Effector CD8-positive, alpha-beta T cell (primary cell): ENCODE measurements around the gene DNAI7.

ENCODE experiments used
- DNase-seq: peaks from one replicate; lab custom pipeline; 2025; lab: John Stamatoyannopoulos, UW

Gene DNAI7

DNA sequence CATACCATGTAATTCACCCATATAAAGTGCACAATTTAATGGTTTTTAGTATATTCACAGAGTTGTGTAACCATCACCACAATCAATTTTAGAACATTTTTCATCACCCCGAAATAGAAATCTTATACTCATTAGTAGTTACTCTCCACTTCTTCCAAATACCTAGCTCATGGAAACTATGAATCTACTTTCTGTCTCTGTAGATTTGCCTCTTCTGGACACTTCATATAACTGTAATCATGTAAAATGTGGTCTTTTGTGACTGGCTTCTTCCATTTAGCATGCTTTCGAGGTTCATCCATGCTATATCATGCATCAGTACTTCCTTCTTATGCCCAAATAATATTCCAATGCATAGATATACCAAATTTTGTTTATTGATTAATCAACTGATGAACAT is 10.8 kb downstream of the DNAI7 start:
- DNase-seq = no peak

DNA sequence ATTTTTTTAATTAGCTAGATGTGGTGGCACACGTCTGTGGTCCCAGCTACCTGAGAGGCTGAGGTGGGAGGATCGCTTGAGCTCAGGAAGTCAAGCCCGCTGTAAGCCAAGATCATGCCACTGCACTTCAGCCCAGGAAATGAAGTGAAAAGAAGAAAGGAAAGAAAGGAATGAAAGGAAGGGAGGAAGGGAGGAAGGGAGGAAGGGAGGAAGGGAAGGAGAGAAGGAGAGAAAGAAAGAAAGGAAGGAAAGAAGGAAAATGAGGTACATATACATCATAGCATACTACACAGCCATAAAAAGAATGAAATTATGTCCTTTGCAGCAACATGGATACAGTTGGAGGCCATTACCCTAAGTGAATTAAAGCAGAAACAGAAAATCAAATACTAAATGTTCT is 12.2 kb downstream of the DNAI7 start:
- no peak for DNase-seq

DNA sequence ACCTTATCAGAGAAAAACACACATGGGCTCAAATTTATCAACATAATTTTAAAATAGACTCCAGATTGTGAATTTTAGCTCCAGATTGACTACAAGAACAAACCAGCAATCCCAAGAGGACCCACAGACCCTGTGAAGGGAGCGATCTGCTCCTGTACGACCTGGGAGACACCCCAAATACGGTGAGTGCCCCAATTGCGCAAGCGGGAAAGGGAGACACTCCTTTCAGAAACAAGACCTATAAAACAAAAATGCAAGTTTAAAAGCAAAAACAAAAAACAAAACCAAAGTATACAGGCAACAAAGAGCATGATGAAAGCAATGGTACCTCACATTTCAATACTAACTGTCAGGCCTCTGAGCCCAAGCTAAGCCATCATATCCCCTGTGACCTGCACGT is 32.1 kb downstream of the DNAI7 start:
- no peak for DNase-seq

DNA sequence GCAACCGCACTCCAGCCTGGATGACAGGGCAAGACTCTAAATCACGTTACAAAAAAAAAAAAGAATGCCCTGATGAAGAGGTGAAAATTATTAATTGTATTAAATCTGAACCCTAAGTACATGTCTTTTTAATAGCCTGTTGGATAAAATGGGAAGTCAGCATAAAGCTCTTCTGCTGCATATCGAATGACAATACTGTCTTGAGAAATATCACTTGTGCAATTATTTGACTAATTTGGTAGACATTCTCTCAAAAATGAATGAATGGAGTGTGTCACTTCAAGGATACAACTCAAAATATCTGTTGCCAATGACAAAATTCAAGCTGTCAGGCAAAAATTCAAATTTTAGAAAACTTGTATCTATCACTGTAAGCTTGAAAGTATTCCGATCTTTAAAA is 38.9 kb downstream of the DNAI7 start:
- no peak for DNase-seq

DNA sequence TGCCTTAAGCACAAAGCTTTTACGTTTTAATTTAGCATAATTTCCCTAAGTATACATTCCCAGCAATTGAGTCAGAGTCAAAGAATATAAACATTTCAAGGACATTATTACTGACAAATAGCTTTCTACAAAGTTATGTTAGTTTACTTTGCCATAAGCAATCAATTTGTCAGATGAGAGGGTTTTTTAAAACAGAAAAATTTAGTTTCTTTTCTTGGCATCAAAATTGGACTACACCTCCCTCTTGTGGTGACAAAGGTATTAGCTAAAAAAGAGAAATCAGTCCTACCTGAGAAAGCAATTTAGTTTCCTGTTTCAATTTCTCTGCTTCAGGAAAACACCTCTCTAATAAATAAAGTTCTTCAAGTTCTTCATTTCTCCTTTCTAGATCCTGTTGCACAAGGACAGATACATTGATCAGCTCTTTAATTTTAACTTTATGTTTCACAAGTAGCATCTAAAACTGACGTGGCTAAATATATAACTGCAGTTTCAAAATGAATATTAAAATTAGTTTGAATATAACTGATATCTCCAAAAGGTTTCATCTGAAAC is 39.9 kb downstream of the DNAI7 start:
- DNase-seq = no peak

DNA sequence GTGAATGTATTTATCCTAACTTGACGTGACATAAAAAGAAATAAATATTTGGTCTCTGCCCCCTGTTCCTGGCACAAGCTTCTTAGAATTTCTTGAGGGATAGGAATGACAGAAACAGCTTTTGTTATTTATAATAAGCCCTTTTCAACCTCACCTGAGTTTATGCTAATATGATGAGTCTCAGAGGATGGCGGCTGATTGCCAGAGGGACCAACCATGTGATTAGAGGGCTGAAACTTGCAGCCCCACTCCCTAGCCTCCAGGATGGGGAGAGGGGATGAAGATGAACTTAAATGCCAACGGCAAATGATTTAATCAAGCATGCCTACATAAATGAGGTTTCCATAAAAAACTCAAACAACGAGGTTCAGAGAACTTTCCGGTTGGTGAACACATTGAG is 42.9 kb downstream of the DNAI7 start:
- no peak for DNase-seq

DNA sequence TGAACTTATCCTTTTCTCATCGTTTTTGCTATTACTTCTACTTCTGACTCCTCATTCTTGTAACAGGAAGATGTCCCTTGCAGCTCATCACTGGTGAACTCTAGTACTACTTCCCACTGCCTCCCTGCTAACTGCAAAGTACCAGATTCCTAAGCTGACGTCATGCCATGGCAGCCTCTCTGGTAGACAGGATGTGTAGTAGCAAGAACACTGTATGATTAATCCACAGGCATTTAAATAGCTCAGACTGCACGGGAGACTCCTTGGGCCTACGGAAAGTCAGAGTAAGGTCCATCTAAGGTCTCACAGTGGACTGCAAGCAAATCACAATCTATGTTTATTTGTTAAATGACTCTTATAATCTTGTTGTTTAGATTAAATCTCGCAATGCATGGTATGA is 43.5 kb downstream of the DNAI7 start:
- no peak for DNase-seq

DNA sequence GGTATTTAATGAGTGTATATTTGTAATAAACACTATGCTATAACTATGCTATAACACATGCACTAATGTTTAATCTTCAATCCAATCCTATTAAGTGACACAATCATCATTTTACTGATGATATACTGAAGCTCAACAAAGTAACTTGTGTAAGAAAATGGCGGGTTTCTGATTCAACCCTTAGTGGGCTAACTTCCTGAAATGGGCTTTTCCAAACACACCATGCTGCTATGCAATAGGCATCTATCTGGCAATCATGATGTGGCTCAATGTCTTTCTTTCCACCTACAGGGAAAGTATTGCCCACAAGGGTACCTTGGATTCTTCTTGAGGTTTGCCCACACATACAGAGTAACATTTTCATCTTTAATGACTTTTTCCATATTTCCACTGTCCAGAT is 48.3 kb downstream of the DNAI7 start:
- DNase-seq = no peak

DNA sequence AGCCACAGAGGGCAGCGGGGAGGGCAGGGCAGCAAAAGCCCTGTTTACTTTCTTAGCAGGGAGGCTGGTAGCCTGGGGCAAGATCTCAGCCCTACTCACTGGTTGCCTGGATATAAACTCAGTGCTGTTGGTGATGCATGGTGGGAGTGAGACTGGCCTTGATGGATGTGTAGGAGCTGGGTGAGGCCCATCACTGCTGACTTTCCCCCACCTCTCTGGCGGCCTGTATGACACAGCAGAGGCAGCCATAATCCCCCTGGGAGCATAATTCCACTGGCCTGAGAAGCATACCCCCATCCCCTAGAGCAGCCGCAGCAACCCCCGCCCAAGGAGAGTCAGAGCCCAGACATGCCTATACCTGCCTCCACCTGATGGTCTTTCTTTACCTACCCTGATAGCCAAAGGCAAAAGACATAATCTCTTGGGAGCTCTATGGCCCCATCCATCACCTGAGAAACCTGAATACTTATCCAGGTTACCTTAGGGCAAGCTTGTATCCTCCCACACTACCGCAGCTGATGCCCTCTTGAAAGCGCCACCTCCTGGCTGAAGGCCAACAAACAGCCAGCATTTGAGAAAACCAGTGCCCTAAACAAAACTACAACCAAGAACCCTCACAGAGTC is 59.3 kb downstream of the DNAI7 start:
- DNase-seq = no peak

DNA sequence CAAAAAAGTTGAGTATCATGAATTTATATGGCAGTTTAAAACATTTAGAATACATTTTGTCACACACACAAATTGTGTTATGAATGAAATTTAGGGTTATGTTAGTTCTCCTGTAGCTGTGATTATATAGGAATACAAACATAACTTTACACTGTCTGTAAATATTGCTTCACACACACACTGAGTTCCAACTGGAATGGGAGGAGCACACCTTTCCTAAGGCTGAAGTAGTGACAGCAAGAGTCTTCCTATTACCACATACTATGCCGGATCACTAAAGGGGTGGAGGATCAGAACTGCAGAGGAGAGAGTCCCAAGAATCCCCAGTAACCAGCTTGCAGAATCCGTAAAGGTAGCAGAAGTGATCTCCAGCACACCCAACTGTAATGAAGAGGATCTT is 63.7 kb downstream of the DNAI7 start:
- DNase-seq = no peak

DNA sequence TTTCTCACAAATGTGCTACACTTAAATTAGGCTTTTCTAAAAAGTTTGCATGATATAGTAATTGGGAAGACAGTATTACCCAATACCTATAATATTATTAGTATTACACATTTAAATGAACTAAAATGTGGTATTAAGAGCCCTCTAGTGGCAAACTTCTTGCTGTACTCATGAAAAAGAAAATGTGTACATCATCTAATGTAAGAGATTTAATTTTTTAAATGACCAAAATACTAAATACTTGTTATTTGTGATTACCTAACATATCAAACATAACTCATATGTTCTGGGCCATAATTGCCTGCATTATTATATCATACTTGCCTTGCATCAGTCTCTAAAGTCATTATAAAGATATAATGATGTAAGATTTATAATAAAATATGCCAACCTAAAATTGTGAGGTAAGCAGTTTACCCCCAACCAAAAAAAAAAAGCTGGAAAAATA is 64.2 kb downstream of the DNAI7 start:
- no peak for DNase-seq

DNA sequence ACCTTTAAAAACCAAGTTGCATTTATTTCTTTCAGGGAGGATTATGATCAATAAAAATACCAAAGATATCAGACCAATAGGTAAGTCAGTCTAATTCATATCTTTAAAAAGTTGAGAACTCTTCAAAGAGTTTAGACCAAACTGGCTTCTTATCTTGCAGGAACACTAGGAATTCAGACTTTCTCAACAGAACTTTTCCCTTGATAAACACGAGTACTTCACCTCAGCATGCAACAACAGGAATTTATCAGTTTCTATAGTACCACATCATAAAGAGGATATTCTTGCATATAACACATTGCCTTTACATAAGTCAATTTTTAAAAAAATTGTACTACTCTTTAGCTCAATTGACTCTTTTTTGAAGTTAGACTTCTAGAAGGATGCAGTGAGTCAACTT is 68.2 kb downstream of the DNAI7 start:
- no peak for DNase-seq

DNA sequence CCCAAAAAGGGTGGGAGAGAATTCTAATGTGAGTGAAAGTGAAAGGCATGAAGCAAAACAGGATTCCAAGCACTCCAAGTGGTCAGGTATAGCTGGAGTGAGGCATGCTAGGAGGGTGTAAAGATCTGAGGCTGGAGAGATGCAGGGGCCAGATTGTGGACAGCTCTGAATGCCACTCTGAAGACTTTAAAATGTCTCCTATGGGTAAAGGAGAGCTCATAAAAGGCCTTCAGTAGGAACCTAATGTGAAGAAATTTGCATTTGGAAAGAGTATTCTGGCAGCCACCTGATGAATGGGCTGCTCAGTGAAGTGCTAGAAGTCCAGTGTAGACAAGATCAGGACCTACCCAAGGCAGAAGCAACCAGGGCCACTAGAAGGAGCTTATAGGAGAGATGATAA is 68.9 kb downstream of the DNAI7 start:
- DNase-seq = no peak

DNA sequence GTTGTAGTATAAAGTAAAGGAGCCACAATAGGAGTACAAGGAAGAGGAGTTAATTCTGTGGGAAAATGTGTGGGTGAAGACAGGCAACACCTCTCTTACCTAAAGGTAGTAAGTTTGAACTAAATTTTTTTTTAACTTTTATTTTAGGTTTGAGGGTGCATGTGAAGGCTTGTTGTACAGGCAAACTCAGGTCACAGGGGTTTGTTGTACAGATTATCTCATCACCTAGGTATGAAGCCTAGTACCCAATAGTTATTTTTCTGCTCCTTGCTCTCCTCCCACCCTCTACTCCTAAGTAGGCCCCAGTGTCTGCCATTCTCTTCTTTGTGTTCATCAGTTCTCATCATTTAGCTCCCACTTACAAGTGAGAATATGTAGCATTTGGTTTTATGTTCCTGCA is 70.5 kb downstream of the DNAI7 start:
- no peak for DNase-seq

DNA sequence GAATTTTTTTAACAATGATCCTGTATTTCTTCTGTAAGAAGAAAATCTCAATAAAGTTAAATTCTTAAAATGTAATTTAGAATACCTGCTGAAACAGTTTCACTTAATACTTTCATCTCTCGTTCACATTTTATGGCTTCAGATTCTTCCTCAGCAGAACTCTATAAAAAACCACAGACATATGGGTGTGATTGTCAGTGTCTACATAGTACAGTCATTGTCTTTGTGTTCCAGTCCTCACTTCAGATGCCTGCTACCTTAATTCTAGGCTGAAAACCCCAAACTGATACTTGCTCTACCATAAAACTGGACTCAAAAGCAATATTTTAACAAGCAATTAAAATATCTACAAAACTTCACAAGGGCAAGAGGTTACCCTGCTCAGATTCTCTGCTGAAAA is 71.8 kb downstream of the DNAI7 start:
- no peak for DNase-seq

DNA sequence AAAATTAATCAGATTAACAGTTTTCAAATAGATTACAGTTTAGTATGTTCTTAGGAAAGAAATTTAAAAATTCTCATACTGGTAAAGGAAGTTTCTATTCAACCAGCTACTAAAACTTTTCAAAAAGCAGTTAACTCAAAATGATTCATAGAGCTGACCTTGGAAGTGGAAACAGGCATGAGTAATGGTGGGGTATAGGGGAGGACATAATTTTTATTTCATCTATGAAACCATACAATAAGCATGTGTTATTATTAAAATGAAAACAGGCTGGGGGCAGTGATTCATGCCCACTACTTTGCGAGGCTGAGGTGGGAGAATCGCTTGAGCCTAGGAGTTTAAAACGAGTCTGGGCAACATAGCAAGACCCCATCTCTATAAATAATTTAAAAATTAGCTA is 73.0 kb downstream of the DNAI7 start:
- no peak for DNase-seq

DNA sequence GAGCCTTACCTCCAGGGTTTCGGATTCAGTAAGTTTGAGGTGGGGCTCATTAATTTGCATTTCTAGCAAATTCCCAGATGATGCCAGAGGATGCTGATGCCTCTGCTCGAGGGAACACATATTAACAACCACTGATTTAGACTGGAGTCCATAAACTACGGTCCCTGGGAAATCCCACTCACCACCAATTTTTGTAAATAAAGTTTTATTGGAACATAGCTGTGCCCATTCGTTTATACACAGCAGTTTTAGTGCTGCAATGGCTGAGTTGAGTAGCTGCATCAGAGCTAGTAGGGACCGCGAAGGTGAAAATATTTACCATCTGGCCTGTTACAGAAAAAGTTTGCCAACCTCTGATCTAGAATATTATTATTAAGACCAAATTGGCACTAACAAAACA is 73.8 kb downstream of the DNAI7 start:
- no peak for DNase-seq

DNA sequence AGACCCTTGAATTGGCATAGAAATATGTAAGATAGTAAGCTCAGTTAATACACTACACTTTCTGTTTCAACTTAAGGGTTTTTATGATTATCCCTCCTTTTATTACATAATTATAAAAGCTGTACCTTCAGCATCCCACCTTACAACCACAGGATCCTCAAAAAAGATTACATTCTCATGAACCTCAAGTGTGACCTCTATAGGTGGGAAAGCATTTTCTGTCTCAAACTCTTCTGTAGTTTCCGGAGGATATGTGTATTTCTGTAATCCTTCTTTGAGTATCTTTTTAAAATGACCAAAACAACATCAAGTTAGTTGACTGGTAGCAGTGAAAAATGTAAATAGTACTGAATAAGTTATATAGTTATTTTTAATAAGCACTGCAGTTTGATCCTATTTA is 75.9 kb downstream of the DNAI7 start:
- no peak for DNase-seq

DNA sequence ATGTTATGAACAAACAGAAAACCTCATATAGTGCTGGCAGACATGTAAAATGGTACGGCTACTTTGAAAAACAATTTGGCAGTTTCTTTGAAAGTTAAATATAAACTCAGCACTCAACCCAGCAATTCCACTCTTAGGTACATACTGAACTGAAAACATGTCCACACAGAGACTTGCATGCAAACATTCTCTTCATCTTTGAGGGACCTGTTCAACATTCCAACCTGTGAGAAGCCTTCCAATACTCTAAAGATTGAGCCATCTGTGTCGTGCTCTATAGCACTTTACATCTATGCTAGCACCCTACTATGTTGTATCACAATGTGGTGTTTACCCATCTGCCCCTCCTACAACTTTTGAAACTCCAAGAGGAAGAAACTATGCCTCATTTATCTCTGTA is 79.3 kb downstream of the DNAI7 start:
- DNase-seq = no peak

DNA sequence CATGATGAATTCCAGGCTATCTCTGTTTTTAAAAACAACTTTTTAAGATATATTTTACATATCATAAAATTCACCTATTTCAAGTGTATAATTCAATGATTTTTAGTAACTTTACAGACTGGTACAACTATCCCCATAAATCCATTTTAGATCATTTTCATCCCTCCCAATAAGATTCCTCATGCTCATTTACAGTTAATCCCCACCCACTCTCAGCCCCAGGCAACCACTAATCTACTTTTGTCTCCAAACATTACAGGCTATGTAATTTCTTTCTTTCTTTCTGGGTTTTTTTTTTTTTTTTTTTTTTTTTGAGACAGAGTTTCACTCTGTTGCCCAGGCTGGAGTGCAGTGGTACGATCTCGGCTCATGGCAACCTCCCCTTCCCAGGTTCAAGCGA is 81.3 kb downstream of the DNAI7 start:
- DNase-seq = no peak

DNA sequence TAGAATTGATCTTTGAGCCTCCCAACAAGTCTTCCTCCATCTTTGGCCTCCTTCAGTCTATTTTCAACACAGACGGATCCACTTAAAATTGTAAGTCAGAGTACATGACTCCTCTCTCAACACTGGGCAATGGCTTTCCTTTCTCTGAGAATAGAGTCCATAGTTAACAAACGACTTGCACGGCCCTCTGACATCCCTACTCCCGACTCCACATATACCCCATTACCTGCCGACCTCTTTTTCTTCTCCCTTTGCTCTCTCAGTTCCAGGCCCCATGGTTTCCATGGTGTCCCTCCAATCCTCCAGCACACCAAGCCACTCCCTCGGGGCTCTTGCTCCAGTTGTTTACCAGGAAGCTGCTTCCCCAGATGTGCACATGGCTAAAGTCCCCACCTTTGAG is 84.7 kb downstream of the DNAI7 start:
- no peak for DNase-seq

DNA sequence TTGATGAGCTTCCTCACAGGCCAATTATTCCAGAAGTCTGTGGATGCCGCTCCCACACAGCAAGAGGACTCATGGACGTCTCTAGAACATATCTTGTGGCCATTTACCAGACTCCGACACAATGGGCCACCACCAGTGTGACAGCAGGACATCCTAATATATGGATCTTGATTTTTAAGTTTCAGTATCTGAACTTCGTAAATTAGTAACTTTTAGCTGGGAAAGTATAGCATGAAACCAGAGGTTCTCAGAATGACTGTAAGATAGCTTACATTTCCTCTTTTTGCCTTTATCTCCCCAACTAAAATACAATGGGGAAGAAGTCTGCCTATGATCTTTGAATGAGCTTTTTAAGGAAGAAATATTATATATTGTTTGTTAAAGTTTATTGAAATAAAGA is 87.0 kb downstream of the DNAI7 start:
- DNase-seq = no peak

DNA sequence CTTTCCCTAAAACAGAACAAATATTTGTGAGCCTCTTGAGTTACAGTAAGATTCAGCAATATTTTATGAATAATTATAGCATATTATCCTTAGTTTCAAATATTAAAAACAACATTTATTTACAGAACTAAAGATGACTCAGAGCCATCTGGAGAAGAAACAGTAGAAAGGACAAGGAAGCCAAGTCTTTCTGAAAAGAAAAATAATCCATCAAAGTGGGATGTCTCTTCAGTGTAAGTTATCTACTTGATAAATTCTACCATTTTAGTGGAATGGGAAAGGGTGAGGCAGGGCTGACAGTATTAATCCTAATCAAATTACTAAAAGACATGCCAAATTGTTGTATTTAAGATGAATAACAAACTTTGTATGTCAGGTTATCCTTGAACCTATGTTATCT is 88.1 kb downstream of the DNAI7 start:
- no peak for DNase-seq

DNA sequence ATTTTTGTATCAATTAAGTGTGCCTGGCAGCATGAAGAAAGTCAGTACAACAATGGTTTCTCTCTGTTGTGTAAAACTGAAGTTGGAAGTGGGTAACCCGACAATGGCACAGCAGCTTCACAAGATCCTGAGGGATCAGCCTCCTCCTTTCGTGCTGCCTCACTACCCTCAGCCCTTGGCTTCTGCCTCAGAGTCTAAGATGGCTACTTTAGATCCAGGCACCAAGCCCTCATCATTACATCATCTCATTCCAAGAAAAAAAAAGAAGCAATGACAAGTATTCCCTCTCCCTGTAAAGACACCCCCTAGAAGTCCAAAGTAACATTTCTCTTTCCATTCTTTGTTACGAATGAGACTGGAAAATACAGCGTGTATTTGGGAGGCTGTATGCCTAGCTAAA is 92.6 kb downstream of the DNAI7 start:
- no peak for DNase-seq

DNA sequence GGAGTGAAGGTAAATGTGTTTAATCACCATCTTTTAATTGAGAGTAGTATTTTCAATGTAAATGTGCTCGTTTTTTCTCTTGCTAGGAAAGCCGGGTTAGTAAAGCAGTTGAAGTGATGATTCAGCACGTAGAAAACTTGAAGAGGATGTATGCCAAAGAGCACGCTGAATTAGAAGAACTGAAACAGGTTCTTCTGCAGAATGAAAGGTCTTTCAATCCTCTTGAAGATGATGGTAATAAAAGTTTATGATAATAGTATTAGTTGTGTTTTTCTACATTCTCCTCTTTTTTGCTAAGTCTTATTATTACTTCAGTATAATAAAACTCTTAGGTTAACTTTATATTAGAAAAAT is 93.9 kb downstream of the DNAI7 start:
- no peak for DNase-seq
